A549 (cell line): ENCODE results near the gene RNF2. TPM values are rescaled to one million over a fixed set of nuclear protein-coding genes. Genes with fewer than 3 reads are reported as not detected.

ENCODE experiments used
- ATAC-seq, 2 experiments: fragments of 200-7000 bp in 1 of 2; fragments of >200 bp in 1 of 2; cut with Nextera tagmentation in 1 of 2; cut with Tn5 transposase in 1 of 2; 3 replicates each; pipeline versions ENCODE4 v1.8.0 to v1.9.1; 2018 to 2020; ENCODE audit warnings: mild to moderate bottlenecking in 1 of 2, moderate library complexity in 1 of 2
- CTCF ChIA-PET: fragments of 300-600 bp; sonication (Branson Sonifier 250); formaldehyde crosslinking; extraction: SDS; loops from one replicate; lab custom pipeline; 2021; ENCODE audit warnings: antibody characterized with exemption, inconsistent platforms; lab: Yijun Ruan, JAX
- POLR2A ChIA-PET: fragments of 350-600 bp; formaldehyde crosslinking; extraction: SDS; loops from one replicate; lab custom pipeline; 2021; ENCODE audit warnings: antibody characterized with exemption, inconsistent platforms; lab: Yijun Ruan, JAX
- DNase-seq, 2 experiments: peaks; one replicate each; pipeline versions ENCODE4 v3.0.0 to v3.0.0-alpha.2; 2011 to 2016; ENCODE audit warnings: low read depth in 1 of 2, low spot score in 1 of 2
- FAIRE-seq: peaks from 2 replicates; lab custom pipeline; 2011; peaks lifted over from hg19 to GRCh38; lab: Jason Lieb, UNC
- H3K27ac ChIP-seq, 2 experiments: fragments of >200 bp; sonication (Bioruptor Twin); formaldehyde crosslinking; 3 replicates each; pipeline ENCODE4 v1.5.1; 2016 to 2017
- H3K4me1 ChIP-seq: fragments of >200 bp; sonication (Bioruptor Twin); formaldehyde crosslinking; 3 replicates; pipeline ENCODE4 v1.6.1; 2016
- H3K4me2 ChIP-seq: fragments of >200 bp; sonication (Bioruptor Twin); formaldehyde crosslinking; 3 replicates; pipeline ENCODE4 v1.6.1; 2016
- H3K4me3 ChIP-seq: fragments of >200 bp; sonication (Bioruptor Twin); formaldehyde crosslinking; 3 replicates; pipeline ENCODE4 v1.5.1; 2016
- H3K9me3 ChIP-seq: fragments of >200 bp; sonication (Bioruptor Twin); formaldehyde crosslinking; 3 replicates; pipeline ENCODE4 v1.6.1; 2016
- BHLHE40 ChIP-seq: IDR thresholded peaks from 2 replicates; pipeline ENCODE4 v1.6.1; 2012; ENCODE audit warnings: low read depth, low read length, inconsistent platforms
- CBX2 ChIP-seq: fragments of 200-600 bp; sonication (generic); IDR thresholded peaks from 2 replicates; pipeline ENCODE4 v1.6.1; 2016; ENCODE audit warnings: low read depth, mild to moderate bottlenecking, borderline replicate concordance
- CTCF ChIP-seq: fragments of >200 bp; sonication (Bioruptor Twin); formaldehyde crosslinking; IDR thresholded peaks from 3 replicates; pipeline ENCODE4 v1.5.1; 2016
- EHF ChIP-seq: fragments of 250-450 bp; sonication (Bioruptor Pico); IDR thresholded peaks from 2 replicates; pipeline ENCODE4 v1.5.0; 2020; ENCODE audit warnings: mild to moderate bottlenecking
- EHMT2 ChIP-seq: fragments of 200-600 bp; sonication (generic); IDR thresholded peaks from 2 replicates; pipeline ENCODE4 v1.6.1; 2016; ENCODE audit warnings: antibody characterized with exemption, low read depth, mild to moderate bottlenecking, moderate library complexity
- EP300 ChIP-seq, 2 experiments: fragments of >200 bp; sonication (Bioruptor Twin); formaldehyde crosslinking; IDR thresholded peaks; 2 replicates in 1 of 2; 3 replicates in 1 of 2; pipeline ENCODE4 v1.6.1; 2016 to 2017
- ESRRA ChIP-seq: fragments of 150-350 bp; IDR thresholded peaks from 2 replicates; pipeline ENCODE4 v1.6.1; 2014; ENCODE audit warnings: mild to moderate bottlenecking, low read length, borderline replicate concordance
- FOXS1 ChIP-seq: fragments of 250-450 bp; sonication (Bioruptor Pico); IDR thresholded peaks from 2 replicates; pipeline ENCODE4 v1.5.0; 2020; ENCODE audit warnings: mild to moderate bottlenecking, moderate library complexity
- GATA3 ChIP-seq: IDR thresholded peaks from 2 replicates; pipeline ENCODE4 v1.6.1; 2012; ENCODE audit warnings: borderline replicate concordance
- HES2 ChIP-seq: fragments of >200 bp; sonication (Bioruptor Twin); formaldehyde crosslinking; IDR thresholded peaks from 2 replicates; pipeline ENCODE4 v1.6.1; 2016
- HMGXB4 ChIP-seq: fragments of 250-450 bp; sonication (Bioruptor Pico); IDR thresholded peaks from 2 replicates; pipeline ENCODE4 v1.5.0; 2021; ENCODE audit warnings: mild to moderate bottlenecking, moderate library complexity, borderline replicate concordance
- HOXB5 ChIP-seq: fragments of 250-450 bp; sonication (Bioruptor Pico); IDR thresholded peaks from 2 replicates; pipeline ENCODE4 v1.5.0; 2020; ENCODE audit warnings: mild to moderate bottlenecking, moderate library complexity
- JUN ChIP-seq, 2 experiments: fragments of >200 bp; sonication (Bioruptor Twin); formaldehyde crosslinking; IDR thresholded peaks; 2 replicates in 1 of 2; 3 replicates in 1 of 2; pipeline ENCODE4 v1.6.1; 2016 to 2017
- JUNB ChIP-seq: fragments of >200 bp; sonication (Bioruptor Twin); formaldehyde crosslinking; IDR thresholded peaks from 2 replicates; pipeline ENCODE4 v1.6.1; 2016
- KDM5A ChIP-seq: fragments of 200-600 bp; sonication (generic); IDR thresholded peaks from 2 replicates; pipeline ENCODE4 v1.6.1; 2016; ENCODE audit warnings: antibody characterized with exemption, mild to moderate bottlenecking
- MAX ChIP-seq: IDR thresholded peaks from 2 replicates; pipeline ENCODE4 v1.6.1; 2012
- NFE2L2 ChIP-seq: fragments of 150-350 bp; conservative IDR thresholded peaks from 2 replicates; pipeline ENCODE4 v1.6.1; 2014; ENCODE audit warnings: low read length
- NPAS2 ChIP-seq: fragments of 250-450 bp; sonication (Bioruptor Pico); IDR thresholded peaks from 2 replicates; pipeline ENCODE4 v1.8.0; 2022; ENCODE audit warnings: mild to moderate bottlenecking, moderate library complexity, borderline replicate concordance
- NR3C1 ChIP-seq: fragments of >200 bp; sonication (Bioruptor Twin); formaldehyde crosslinking; IDR thresholded peaks from 3 replicates; pipeline ENCODE4 v1.6.1; 2017
- POLR2A ChIP-seq: IDR thresholded peaks from 2 replicates; pipeline ENCODE4 v1.6.1; 2012; ENCODE audit warnings: mild to moderate bottlenecking, low read length
- RARB ChIP-seq: fragments of 250-450 bp; sonication (Bioruptor Pico); IDR thresholded peaks from 2 replicates; pipeline ENCODE4 v1.8.0; 2021; ENCODE audit warnings: mild to moderate bottlenecking, moderate library complexity
- RCOR1 ChIP-seq: fragments of 150-350 bp; IDR thresholded peaks from 2 replicates; pipeline ENCODE4 v1.6.1; 2014; ENCODE audit warnings: antibody characterized with exemption, low read length, low read depth
- REST ChIP-seq: fragments of 200-600 bp; sonication (generic); IDR thresholded peaks from 2 replicates; pipeline ENCODE4 v1.6.1; 2016; ENCODE audit warnings: antibody characterized with exemption, mild to moderate bottlenecking, moderate library complexity
- TP53 ChIP-seq: fragments of 250-450 bp; sonication (Bioruptor Pico); IDR thresholded peaks from 2 replicates; pipeline ENCODE4 v1.5.0; 2021; ENCODE audit warnings: mild to moderate bottlenecking, moderate library complexity
- USF2 ChIP-seq: fragments of 450-650 bp; IDR thresholded peaks from 2 replicates; pipeline ENCODE4 v1.6.1; 2014; ENCODE audit warnings: antibody characterized with exemption
- ZFP36 ChIP-seq: fragments of 450-650 bp; IDR thresholded peaks from 2 replicates; pipeline ENCODE4 v1.6.1; 2014; ENCODE audit warnings: borderline replicate concordance; ENCODE audit not compliant: partially characterized antibody
- ZSCAN20 ChIP-seq: fragments of 250-450 bp; sonication (Bioruptor Pico); IDR thresholded peaks from 2 replicates; pipeline ENCODE4 v1.8.0; 2022; ENCODE audit warnings: mild to moderate bottlenecking, moderate library complexity
- WGBS: methylation state at CpG from one replicate; pipeline ENCODE4 v1.1.6; 2017; ENCODE audit errors: missing lambda C conversion rate; 5-methylcytosine and 5-hydroxymethylcytosine counted together
- polyA plus RNA-seq, 4 experiments: library from polyadenylated mRNA; depleted of rRNA in 3 of 4; stranded (reverse); fragments of >200 nt; fragmentation: RNase III in 1 of 4; extraction: RNeasy Plus Mini Kit Qiagen cat#74134 plus additional on column Dnase treatment in 1 of 4; gene quantifications; 2 replicates in 3 of 4; 3 replicates in 1 of 4; pipeline ENCODE4 v1.2.3, GENCODE V29; 2011 to 2017

The RNF2 gene
- polyA plus RNA-seq, 2 of the 4 experiments (the other 2 are of a cell fraction): 16.6 to 38.2 TPM

- H3K4me2 ChIP-seq: no peak overlapping the region
- H3K27ac ChIP-seq: no peak overlapping the region
- FAIRE-seq: no peak
- no peak overlapping the region for H3K4me3 ChIP-seq
- ATAC-seq: no peak
- CTCF ChIA-PET: interaction anchor here (1.0 kb wide), 1 partner anchor 52 kb away, joined by 3 read pairs; no protein-coding TSS in a partner anchor
- DNase-seq: no peak
- no peaks in the 10 kb centered on the region for H3K4me1 ChIP-seq
- H3K9me3 ChIP-seq: no peaks in the 10 kb centered on the region
- 68% methylated on average over 7 of the region's 7 CpGs for WGBS
- TF ChIP-seq JUNB (no peak), TP53 (no peak), KDM5A (no peak), CTCF (no peak), HMGXB4 (CRISPR knock-in tag) (no peak), HOXB5 (no peak), POLR2A (no peak), JUN (IDR thresholded peaks at IDR 0.05) (no peak), ZFP36 (no peak), RARB (CRISPR knock-in tag) (no peak)
- POLR2A ChIA-PET: no interaction called here
Observed at GRCh38 chr1:185038813-185039376, 6.5 kb upstream of the RNF2 start.

GRCh38 chr1:185039726-185040407 lies 5.5 kb upstream of the RNF2 start:
- Histone ChIP-seq H3K9me3 (no peaks in the 10 kb centered on the region), H3K4me3 (no peak overlapping the region), H3K4me2 (no peak overlapping the region), H3K27ac (no peak overlapping the region), H3K4me1 (no peaks in the 10 kb centered on the region)
- DNase-seq (no peak), FAIRE-seq (no peak), ATAC-seq (no peak)
- whole genome bisulfite sequencing: 70% methylated on average over 4 of the region's 4 CpGs
- CTCF ChIA-PET: no interaction called here
- POLR2A ChIA-PET: no interaction called here
- TF ChIP-seq EHMT2: no peak
- TF ChIP-seq KDM5A: no peak
- no peak for TF ChIP-seq RCOR1
- TF ChIP-seq BHLHE40: no peak
- no peak for TF ChIP-seq MAX
- no peak for TF ChIP-seq ZSCAN20 (CRISPR knock-in tag)
- TF ChIP-seq FOXS1 (CRISPR knock-in tag): no peak
- TF ChIP-seq NR3C1: no peak
- TF ChIP-seq GATA3: no peak
- no peak for TF ChIP-seq EP300 (IDR thresholded peaks at IDR 0.05)
- TF ChIP-seq HES2: no peak
- TF ChIP-seq ZFP36: no peak
- TF ChIP-seq NPAS2: no peak

GRCh38 chr1:185040408-185040735 lies 5.0 kb upstream of the RNF2 start:
- ChIA-PET POLR2A (no interaction called here), CTCF (no interaction called here)
- no peak overlapping the region for H3K27ac ChIP-seq
- no peak for ATAC-seq
- H3K4me1 ChIP-seq: no peaks in the 10 kb centered on the region
- H3K4me2 ChIP-seq: no peak overlapping the region
- H3K4me3 ChIP-seq: no peak overlapping the region
- DNase-seq: no peak
- no peaks in the 10 kb centered on the region for H3K9me3 ChIP-seq
- 71% methylated on average over 1 of the region's 1 CpG for WGBS
- no peak for FAIRE-seq
- TF ChIP-seq NPAS2: no peak
- TF ChIP-seq CBX2: no peak
- TF ChIP-seq NFE2L2: no peak
- no peak for TF ChIP-seq EHF (CRISPR knock-in tag)
- TF ChIP-seq USF2: no peak
- no peak for TF ChIP-seq REST
- no peak for TF ChIP-seq ESRRA
